ENCODE measurements around the gene FBXW12. TPM values are rescaled to one million over a fixed set of nuclear protein-coding genes. Genes with fewer than 3 reads are reported as not detected.

The FBXW12 gene
- total and polyA plus RNA-seq, 2 of the 8 experiments (the other 6 are each of a cell fraction or from before 2014, with no cell fraction given): 0.35 to 0.85 TPM

DNA sequence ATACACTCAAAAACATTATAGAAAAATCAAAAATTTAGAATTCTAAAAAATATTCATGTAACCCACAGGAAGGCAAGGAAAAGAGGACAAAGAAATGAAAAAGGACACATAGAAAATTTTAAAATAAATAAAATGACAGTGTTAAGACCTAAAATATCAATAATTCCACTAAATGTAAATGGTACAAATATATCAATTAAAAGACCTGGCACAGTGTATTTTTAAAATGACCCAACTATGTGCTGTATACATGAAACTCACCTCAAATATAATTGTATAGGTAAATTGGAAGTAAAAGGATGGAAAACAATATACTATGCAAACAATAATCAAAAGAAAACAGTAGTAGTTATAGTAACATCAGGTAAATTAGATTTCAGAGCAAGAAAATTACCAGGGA, 10.1 kb upstream of the FBXW12 start:
- Histone ChIP-seq H4K91ac (replicated peaks; ENCODE audit: insufficient read length, low read length) (no peak overlapping the region), H3K4ac (replicated peaks; ENCODE audit: insufficient read length, low read depth, low read length) (no peak overlapping the region), H3K9me3 (ENCODE audit: insufficient read depth in 2 of 2, low read depth in 1 of 2, low read length in 1 of 2) (peaks cover 0 to 6% of the 10 kb centered on the region in 2 experiments; a peak in 1 of 4 replicates), H3K79me2 (ENCODE audit: control insufficient read depth in 1 of 2, insufficient read depth in 2 of 2, low read length in 2 of 2) (no peaks in the 10 kb centered on the region), H3K9ac (replicated peaks in 1 of 4; ENCODE audit: extremely low read depth in 1 of 4, low read depth in 3 of 4, low read length in 3 of 4) (no peak overlapping the region), H2AK5ac (ENCODE audit: low read depth, low read length) (no peak overlapping the region), H3K4me1 (replicated peaks in 1 of 4; ENCODE audit: control insufficient read depth in 3 of 4, insufficient read depth in 4 of 4, low read length in 3 of 4) (no peaks in the 10 kb centered on the region), H3K27ac (ENCODE audit: low read depth, low read length) (no peak overlapping the region), H3K4me3 (ENCODE audit: extremely low read depth in 1 of 4, insufficient read depth in 2 of 4, low read depth in 3 of 4, low read length in 4 of 4) (no peak overlapping the region), H3K23ac (ENCODE audit: insufficient read length) (no peak overlapping the region), H2BK20ac (ENCODE audit: low read length) (no peak overlapping the region), H3K23me2 (ENCODE audit: low read depth, low read length) (no peaks in the 10 kb centered on the region), H3K56ac (replicated peaks; ENCODE audit: insufficient read length, low read depth, low read length) (no peak overlapping the region), H2AFZ (ENCODE audit: low read length) (no peak overlapping the region), H2BK12ac (ENCODE audit: low read depth, low read length) (no peak overlapping the region), H2BK120ac (replicated peaks; ENCODE audit: low read depth, low read length) (no peak overlapping the region), H3K79me1 (ENCODE audit: low read depth, low read length) (no peaks in the 10 kb centered on the region), H3K27me3 (replicated peaks in 1 of 4; ENCODE audit: control insufficient read depth in 3 of 4, extremely low read depth in 1 of 4, insufficient read depth in 3 of 4, low read length in 3 of 4) (no peaks in the 10 kb centered on the region), H3K36me3 (ENCODE audit: control insufficient read depth in 2 of 4, insufficient read depth in 4 of 4, low read length in 3 of 4) (no peaks in the 10 kb centered on the region), H3K14ac (ENCODE audit: insufficient read length) (no peak overlapping the region), H4K20me1 (replicated peaks in 1 of 2; ENCODE audit: control insufficient read depth in 1 of 2, insufficient read depth in 2 of 2, low read length in 2 of 2) (no peaks in the 10 kb centered on the region), H4K8ac (ENCODE audit: extremely low read depth, insufficient read depth, low read length) (no peak overlapping the region), H2BK5ac (ENCODE audit: low read depth, low read length) (no peak overlapping the region), H3K18ac (ENCODE audit: extremely low read depth, low read length) (no peak overlapping the region), H4K5ac (ENCODE audit: insufficient read length, low read depth, low read length) (no peak overlapping the region), H2BK15ac (ENCODE audit: low read length) (no peak overlapping the region), H3K4me2 (ENCODE audit: insufficient read depth in 1 of 2, low read depth in 2 of 2, low read length in 2 of 2) (no peak overlapping the region)
- CTCF ChIA-PET (ENCODE audit: partially characterized antibody): no interaction called here
- FAIRE-seq (no peak), DNase-seq (ENCODE audit: low read depth in 1 of 2, low spot score in 2 of 2) (no peak)
- POLR2A ChIA-PET (ENCODE audit: partially characterized antibody): no interaction called here
- TF ChIP-seq EZH2 (IDR thresholded peaks at IDR 0.05; ENCODE audit: low read depth, low read length, severe bottlenecking) (no peak), POLR2A (IDR thresholded peaks at IDR 0.05; ENCODE audit: control extremely low read depth in 1 of 2, low read depth in 2 of 2, low read length in 2 of 2) (no peak)

All from H1 (cell line).